ENCODE results near the gene FBXO34.

FBXO34 gene

GRCh38 chr14:55270832-55271571 is at the start of gene FBXO34:
FBXO34 (plus strand) TSS chr14:55271421; CDS start chr14:55350391, 78,970 bp downstream.
- DNase-seq: peak; percentile 98

- no peak for DNase-seq
Observed at GRCh38 chr14:55221968-55222367, 49.3 kb upstream of the FBXO34 start.

- no peak for DNase-seq
Observed at GRCh38 chr14:55223364-55223763, 47.9 kb upstream of the FBXO34 start.

- no peak for DNase-seq
Observed at GRCh38 chr14:55228261-55228660, 43.0 kb upstream of the FBXO34 start.

GRCh38 chr14:55233591-55233990 is 37.6 kb upstream of the FBXO34 start:
- no peak for DNase-seq

GRCh38 chr14:55238019-55238680 is 33.1 kb upstream of the FBXO34 start:
- no peak for DNase-seq

GRCh38 chr14:55239320-55239719 is 31.9 kb upstream of the FBXO34 start:
- no peak for DNase-seq

GRCh38 chr14:55240526-55241178 is 30.6 kb upstream of the FBXO34 start:
- DNase-seq: no peak

- DNase-seq: no peak
Observed at GRCh38 chr14:55241673-55242072, 29.5 kb upstream of the FBXO34 start.

- DNase-seq: no peak
Observed at GRCh38 chr14:55243386-55243785, 27.8 kb upstream of the FBXO34 start.

GRCh38 chr14:55243813-55244212 is 27.4 kb upstream of the FBXO34 start:
- DNase-seq: no peak

- no peak for DNase-seq
Observed at GRCh38 chr14:55245657-55246268, 25.5 kb upstream of the FBXO34 start.

GRCh38 chr14:55248411-55248810 is 22.8 kb upstream of the FBXO34 start:
- DNase-seq: no peak

- DNase-seq: no peak
Observed at GRCh38 chr14:55249423-55249822, 21.8 kb upstream of the FBXO34 start.

GRCh38 chr14:55253276-55253675 is 17.9 kb upstream of the FBXO34 start:
- DNase-seq: no peak

GRCh38 chr14:55254581-55254980 is 16.6 kb upstream of the FBXO34 start:
- DNase-seq: no peak

GRCh38 chr14:55255979-55256378 is 15.2 kb upstream of the FBXO34 start:
- DNase-seq: no peak

- DNase-seq: no peak
Observed at GRCh38 chr14:55256586-55256985, 14.6 kb upstream of the FBXO34 start.

- DNase-seq: no peak
Observed at GRCh38 chr14:55265197-55265596, 6.0 kb upstream of the FBXO34 start.

GRCh38 chr14:55267820-55268219 is 3.4 kb upstream of the FBXO34 start:
- no peak for DNase-seq

- DNase-seq: peak; percentile 67
Observed at GRCh38 chr14:55271572-55272298, 514 bp downstream of the FBXO34 start.

GRCh38 chr14:55272387-55272786 is 1.2 kb downstream of the FBXO34 start:
- no peak for DNase-seq

GRCh38 chr14:55272922-55273321 is 1.7 kb downstream of the FBXO34 start:
- no peak for DNase-seq
